Right lobe of liver (tissue), 4 donors: ENCODE data around the gene MXD4.

Experiments
- CTCF ChIP-seq, 4 donors: fragments of 200-600 bp in 3 of 4; fragments of 450-650 bp in 1 of 4; IDR thresholded peaks; one replicate each; pipeline versions ENCODE4 v1.5.1 to v1.8.0; 2016 to 2022; ENCODE audit warnings: antibody characterized with exemption in 4 of 4, mild to moderate bottlenecking in 2 of 4
- POLR2A ChIP-seq: fragments of 450-650 bp; IDR thresholded peaks from one replicate; pipeline ENCODE4 v1.6.1; 2017; ENCODE audit warnings: antibody characterized with exemption, mild to moderate bottlenecking
- donor health status: DM: no; HTN: no; CAD: no.
- donor health status: DM: no; HTN: no; CAD: no.
- donor health status: DM: no; HTN: yes; CAD: no.

- TF ChIP-seq CTCF (IDR thresholded peaks at IDR 0.05) (no peak), POLR2A (no peak)
Measured at GRCh38 chr4:2248821-2249261, 13.1 kb downstream of the MXD4 start.
